ENCODE data around the gene ERMARD. TPM values are rescaled to one million over a fixed set of nuclear protein-coding genes. Genes with fewer than 3 reads are reported as not detected.
A peak's percentile ranks its signal among the peaks of the same experiment; 100 is the strongest.

Gene ERMARD
- total RNA-seq, 1 donor = 10.9 TPM

- Histone ChIP-seq H3K4me1 (ENCODE audit: insufficient read depth, low read length) (peaks cover 10% of the 10 kb centered on the region), H3K4me3 (ENCODE audit: low read length) (no peak overlapping the region), H3K27me3 (ENCODE audit: insufficient read depth, low read length) (peaks cover 4% of the 10 kb centered on the region), H3K9me3 (ENCODE audit: low read depth, low read length) (no peaks in the 10 kb centered on the region)
These were observed 34.1 kb downstream of the ERMARD start for GRCh38 chr6:169785566-169785965.

- H3K9me3 ChIP-seq (ENCODE audit: low read depth, low read length) = no peaks in the 10 kb centered on the region
- no peak overlapping the region for H3K4me3 ChIP-seq (ENCODE audit: low read length)
- H3K4me1 ChIP-seq (ENCODE audit: insufficient read depth, low read length) = peaks cover 13% of the 10 kb centered on the region
- peaks cover 12% of the 10 kb centered on the region for H3K27me3 ChIP-seq (ENCODE audit: insufficient read depth, low read length)
These were observed 34.9 kb downstream of the ERMARD start for GRCh38 chr6:169786349-169786748.

GRCh38 chr6:169787797-169788196, 36.4 kb downstream of the ERMARD start:
- Histone ChIP-seq H3K4me3 (ENCODE audit: low read length) (no peak overlapping the region), H3K4me1 (ENCODE audit: insufficient read depth, low read length) (peaks cover 13% of the 10 kb centered on the region), H3K9me3 (ENCODE audit: low read depth, low read length) (no peaks in the 10 kb centered on the region), H3K27me3 (ENCODE audit: insufficient read depth, low read length) (peaks cover 12% of the 10 kb centered on the region)

GRCh38 chr6:169788809-169789145, 37.4 kb downstream of the ERMARD start:
- Histone ChIP-seq H3K27me3 (ENCODE audit: insufficient read depth, low read length) (peaks cover 12% of the 10 kb centered on the region), H3K4me3 (ENCODE audit: low read length) (no peak overlapping the region), H3K4me1 (ENCODE audit: insufficient read depth, low read length) (peaks cover 13% of the 10 kb centered on the region), H3K9me3 (ENCODE audit: low read depth, low read length) (no peaks in the 10 kb centered on the region)

GRCh38 chr6:169789146-169789943, 37.9 kb downstream of the ERMARD start:
- H3K9me3 ChIP-seq (ENCODE audit: low read depth, low read length) = no peaks in the 10 kb centered on the region
- peak overlapping the region; percentile 36 for H3K4me3 ChIP-seq (ENCODE audit: low read length)
- H3K4me1 ChIP-seq (ENCODE audit: insufficient read depth, low read length) = peaks cover 13% of the 10 kb centered on the region
- H3K27me3 ChIP-seq (ENCODE audit: insufficient read depth, low read length) = peaks cover 12% of the 10 kb centered on the region

- Histone ChIP-seq H3K4me1 (ENCODE audit: insufficient read depth, low read length) (peaks cover 13% of the 10 kb centered on the region), H3K4me3 (ENCODE audit: low read length) (peak overlapping the region; percentile 36), H3K9me3 (ENCODE audit: low read depth, low read length) (no peaks in the 10 kb centered on the region)
These were observed 38.8 kb downstream of the ERMARD start for GRCh38 chr6:169789944-169790927.

GRCh38 chr6:169791721-169792131, 40.3 kb downstream of the ERMARD start:
- Histone ChIP-seq H3K4me3 (ENCODE audit: low read length) (no peak overlapping the region), H3K9me3 (ENCODE audit: low read depth, low read length) (no peaks in the 10 kb centered on the region), H3K4me1 (ENCODE audit: insufficient read depth, low read length) (peaks cover 13% of the 10 kb centered on the region), H3K27me3 (ENCODE audit: insufficient read depth, low read length) (peaks cover 12% of the 10 kb centered on the region)

More at GRCh38 chr6:169789944-169790927, 38.8 kb downstream of the ERMARD start:
- H3K27me3 ChIP-seq (ENCODE audit: insufficient read depth, low read length) = peaks cover 12% of the 10 kb centered on the region

- no peaks in the 10 kb centered on the region for H3K9me3 ChIP-seq (ENCODE audit: low read depth, low read length)
- peaks cover 13% of the 10 kb centered on the region for H3K4me1 ChIP-seq (ENCODE audit: insufficient read depth, low read length)
- H3K4me3 ChIP-seq (ENCODE audit: low read length) = no peak overlapping the region
- H3K27me3 ChIP-seq (ENCODE audit: insufficient read depth, low read length) = peaks cover 15% of the 10 kb centered on the region
These were observed 41.0 kb downstream of the ERMARD start for GRCh38 chr6:169792306-169793015.

GRCh38 chr6:169793408-169793807, 42.0 kb downstream of the ERMARD start:
- peaks cover 13% of the 10 kb centered on the region for H3K4me1 ChIP-seq (ENCODE audit: insufficient read depth, low read length)
- no peak overlapping the region for H3K4me3 ChIP-seq (ENCODE audit: low read length)
- peaks cover 15% of the 10 kb centered on the region for H3K27me3 ChIP-seq (ENCODE audit: insufficient read depth, low read length)
- H3K9me3 ChIP-seq (ENCODE audit: low read depth, low read length) = no peaks in the 10 kb centered on the region

- H3K4me1 ChIP-seq (ENCODE audit: insufficient read depth, low read length) = peaks cover 13% of the 10 kb centered on the region
- peaks cover 14% of the 10 kb centered on the region for H3K27me3 ChIP-seq (ENCODE audit: insufficient read depth, low read length)
- H3K4me3 ChIP-seq (ENCODE audit: low read length) = no peak overlapping the region
- H3K9me3 ChIP-seq (ENCODE audit: low read depth, low read length) = no peaks in the 10 kb centered on the region
These were observed 43.1 kb downstream of the ERMARD start for GRCh38 chr6:169794317-169795055.

GRCh38 chr6:169795196-169795595, 43.8 kb downstream of the ERMARD start:
- Histone ChIP-seq H3K9me3 (ENCODE audit: low read depth, low read length) (no peaks in the 10 kb centered on the region), H3K4me3 (ENCODE audit: low read length) (no peak overlapping the region), H3K27me3 (ENCODE audit: insufficient read depth, low read length) (peaks cover 10% of the 10 kb centered on the region), H3K4me1 (ENCODE audit: insufficient read depth, low read length) (peaks cover 7% of the 10 kb centered on the region)

- Histone ChIP-seq H3K27me3 (ENCODE audit: insufficient read depth, low read length) (peaks cover 3% of the 10 kb centered on the region), H3K4me1 (ENCODE audit: insufficient read depth, low read length) (peaks cover 12% of the 10 kb centered on the region), H3K9me3 (ENCODE audit: low read depth, low read length) (no peaks in the 10 kb centered on the region), H3K4me3 (ENCODE audit: low read length) (no peak overlapping the region)
These were observed 47.5 kb downstream of the ERMARD start for GRCh38 chr6:169798764-169799473.

- Histone ChIP-seq H3K9me3 (ENCODE audit: low read depth, low read length) (no peaks in the 10 kb centered on the region), H3K4me3 (ENCODE audit: low read length) (no peak overlapping the region), H3K27me3 (ENCODE audit: insufficient read depth, low read length) (peaks cover 3% of the 10 kb centered on the region), H3K4me1 (ENCODE audit: insufficient read depth, low read length) (peaks cover 17% of the 10 kb centered on the region)
These were observed 48.1 kb downstream of the ERMARD start for GRCh38 chr6:169799474-169799926.

Data from mononuclear cell (primary cell).